Spleen (tissue), 11 donors: Measurements from ENCODE around the gene PLOD2. TPM values are rescaled to one million over a fixed set of nuclear protein-coding genes. Genes with fewer than 3 reads are reported as not detected.

ENCODE experiments used
- DNase-seq: peaks from one replicate; pipeline ENCODE4 v3.0.0-alpha.2; 2020
- H3K27ac ChIP-seq, 8 donors: fragments of 200-600 bp; sonication (generic) in 7 of 8; 1 replicate in 4 of 8; 2 replicates in 4 of 8; pipeline versions ENCODE4 v1.5.0 to v1.8.0; 2016 to 2021; ENCODE audit warnings: inconsistent platforms in 4 of 8, mild to moderate bottlenecking in 4 of 8, moderate library complexity in 1 of 8
- H3K27me3 ChIP-seq, 7 donors: fragments of 200-600 bp; sonication (generic) in 6 of 7; replicated peaks in 1 of 7; 1 replicate in 4 of 7; 2 replicates in 3 of 7; pipeline versions ENCODE4 v1.5.0 to v1.8.0; 2016 to 2021; ENCODE audit warnings: inconsistent platforms in 3 of 7, mild to moderate bottlenecking in 1 of 7
- H3K36me3 ChIP-seq, 6 donors: fragments of 200-600 bp; sonication (generic) in 5 of 6; 1 replicate in 4 of 6; 2 replicates in 2 of 6; pipeline versions ENCODE4 v1.5.0 to v1.8.0; 2016 to 2021; ENCODE audit warnings: inconsistent platforms in 2 of 6
- H3K4me1 ChIP-seq, 6 donors: fragments of 200-600 bp; sonication (generic) in 5 of 6; 1 replicate in 3 of 6; 2 replicates in 3 of 6; pipeline versions ENCODE4 v1.5.0 to v1.8.0; 2016 to 2021; ENCODE audit warnings: inconsistent platforms in 3 of 6
- H3K4me3 ChIP-seq, 8 donors: fragments of 200-600 bp; sonication (generic) in 7 of 8; 1 replicate in 4 of 8; 2 replicates in 4 of 8; pipeline versions ENCODE4 v1.5.0 to v1.8.0; 2016 to 2021; ENCODE audit warnings: inconsistent platforms in 4 of 8, mild to moderate bottlenecking in 4 of 8, moderate library complexity in 2 of 8
- H3K9me3 ChIP-seq, 8 donors: fragments of 200-600 bp; sonication (generic) in 7 of 8; 1 replicate in 4 of 8; 2 replicates in 4 of 8; pipeline versions ENCODE4 v1.5.0 to v1.8.0; 2016 to 2021; ENCODE audit warnings: inconsistent platforms in 4 of 8
- CTCF ChIP-seq, 11 experiments: fragments of 200-600 bp in 7 of 11; fragments of 450-650 bp in 4 of 11; sonication (generic) in 4 of 11; IDR thresholded peaks in 8 of 11; conservative IDR thresholded peaks in 3 of 11; 1 replicate in 7 of 11; 2 replicates in 4 of 11; pipeline versions ENCODE4 v1.4.0 to v1.8.0; 2016 to 2021; ENCODE audit warnings: antibody characterized with exemption in 11 of 11, inconsistent platforms in 4 of 11, mild to moderate bottlenecking in 1 of 11
- POLR2A ChIP-seq, 3 donors: fragments of 450-650 bp; IDR thresholded peaks; one replicate each; pipeline ENCODE4 v1.5.1; 2017; ENCODE audit warnings: antibody characterized with exemption in 3 of 3, mild to moderate bottlenecking in 1 of 3
- POLR2AphosphoS5 ChIP-seq, 3 donors: sonication (generic); formaldehyde crosslinking; IDR thresholded peaks; one replicate each; pipeline ENCODE4 v1.5.1; 2017; ENCODE audit warnings: antibody characterized with exemption in 3 of 3
- WGBS, 5 donors: extraction: QIAGEN DNeasy Blood & Tissue Kit in 3 of 5; methylation state at CpG; one replicate each; pipeline versions ENCODE4 v1.1.5 to v1.1.7; 2013 to 2018; 5-methylcytosine and 5-hydroxymethylcytosine counted together
- intact Hi-C: fragments of 100-400 bp; cut with DNase I; formaldehyde crosslinking; loops from one replicate; pipeline ENCODE4 v1.15.0; 2023; ENCODE audit warnings: low total_unique reads
- polyA plus RNA-seq, 3 donors: library from polyadenylated mRNA; stranded (reverse); fragments of 200-250 nt; gene quantifications; one replicate each; pipeline ENCODE4 v1.2.1, GENCODE V29; 2013
- total RNA-seq, 7 donors: library from RNA; depleted of rRNA in 3 of 7; stranded (reverse); fragments of >200 nt in 3 of 7; fragmentation: NEBNext Ultra II Directional in 4 of 7; extraction: Animal tissue kit (Norgen Biotek cat#: 25700) in 4 of 7; gene quantifications; one replicate each; pipeline versions ENCODE4 v1.1.0 to v1.2.1, GENCODE V29; 2016 to 2021
- donor health status: healthy with polysubstance abuse.
- donor health status: DM: no; HTN: no; CAD: no; lungs with moderate emphysema.
- donor health status: DM: no; HTN: no; CAD: no.
- donor health status: Bipolar disorder and iron deficiency.
- donor health status: healthy.
- donor health status: DM: no; HTN: no; CAD: no.
- donor health status: DM: yes; HTN: yes; CAD: no.

The PLOD2 gene
- total and polyA plus RNA-seq, 10 donors = 3.5 to 35.8 (median 11.2) TPM

- Histone ChIP-seq H3K4me1 (no peaks in the 10 kb centered on the region), H3K27ac (no peak overlapping the region), H3K9me3 (no peaks in the 10 kb centered on the region), H3K36me3 (no peaks in the 10 kb centered on the region), H3K4me3 (no peak overlapping the region), H3K27me3 (no peaks in the 10 kb centered on the region)
- intact Hi-C loops = no loop called here
- TF ChIP-seq POLR2A (IDR thresholded peaks at IDR 0.05) (no peak), CTCF (IDR thresholded peaks at IDR 0.05 in 8 of 11, conservative IDR thresholded peaks at IDR 0.05 in 3 of 11) (no peak), POLR2AphosphoS5 (IDR thresholded peaks at IDR 0.05) (no peak)
- no peak for DNase-seq
- 61 to 83% (median 73%) methylated on average over 3 of the region's 3 CpGs for WGBS, 5 donors
Observed at GRCh38 chr3:146177072-146177471, 16.1 kb upstream of the PLOD2 start.

DNA sequence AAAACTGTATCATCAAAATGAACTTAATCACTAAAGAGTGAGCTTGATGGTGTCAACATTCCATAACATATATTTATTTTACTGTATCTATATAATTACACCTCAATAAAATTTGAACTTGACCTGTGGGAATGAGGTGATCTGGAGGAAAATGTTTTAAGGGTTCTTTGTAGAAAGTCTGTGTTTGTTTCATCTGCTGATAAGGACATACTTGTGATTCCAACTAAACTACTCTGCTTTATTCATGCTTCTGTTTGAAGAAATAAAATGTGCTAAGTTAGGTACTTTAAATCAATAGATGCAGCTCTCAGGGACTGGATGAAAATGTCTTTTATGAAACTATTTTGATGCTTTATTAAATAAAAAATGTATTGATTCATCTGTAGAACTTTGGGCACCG is 11.6 kb upstream of the PLOD2 start:
- Histone ChIP-seq H3K27ac (no peak overlapping the region), H3K4me3 (no peak overlapping the region), H3K4me1 (no peaks in the 10 kb centered on the region), H3K9me3 (no peaks in the 10 kb centered on the region), H3K27me3 (no peaks in the 10 kb centered on the region), H3K36me3 (no peaks in the 10 kb centered on the region)
- DNase-seq = no peak
- WGBS, 5 donors = 79 to 95% (median 88%) methylated on average over 1 of the region's 1 CpG
- no peak for TF ChIP-seq CTCF (IDR thresholded peaks at IDR 0.05 in 8 of 11, conservative IDR thresholded peaks at IDR 0.05 in 3 of 11)
- no peak for TF ChIP-seq POLR2A (IDR thresholded peaks at IDR 0.05)
- no peak for TF ChIP-seq POLR2AphosphoS5 (IDR thresholded peaks at IDR 0.05)
- intact Hi-C loops = no loop called here

DNA sequence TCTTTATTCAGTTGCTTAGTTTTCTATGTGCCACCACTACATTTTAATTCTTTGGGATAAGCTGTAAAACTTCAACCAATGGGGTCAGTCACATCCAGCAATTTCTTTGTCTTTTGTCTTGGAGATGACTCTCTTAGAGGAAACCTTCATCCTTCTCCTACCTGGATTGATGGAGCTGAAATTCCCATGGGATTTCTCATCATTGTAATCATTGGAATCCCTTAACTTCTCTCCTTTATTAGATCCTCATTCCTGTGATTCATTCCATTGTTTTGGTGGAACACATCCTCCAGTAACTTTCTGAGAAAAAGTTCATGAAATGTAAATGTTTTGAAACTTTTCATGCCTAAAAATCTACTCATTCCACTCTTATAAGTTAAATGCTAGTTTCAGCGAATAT is 9.6 kb upstream of the PLOD2 start:
- H3K4me1 ChIP-seq = no peaks in the 10 kb centered on the region
- WGBS, 5 donors = 82 to 95% (median 89%) methylated on average over 1 of the region's 1 CpG
- no peaks in the 10 kb centered on the region for H3K27me3 ChIP-seq
- H3K9me3 ChIP-seq = no peaks in the 10 kb centered on the region
- no peak overlapping the region for H3K27ac ChIP-seq
- intact Hi-C loops = no loop called here
- no peaks in the 10 kb centered on the region for H3K36me3 ChIP-seq
- H3K4me3 ChIP-seq = no peak overlapping the region
- no peak for DNase-seq
- TF ChIP-seq POLR2A (IDR thresholded peaks at IDR 0.05) (no peak), POLR2AphosphoS5 (IDR thresholded peaks at IDR 0.05) (no peak), CTCF (IDR thresholded peaks at IDR 0.05 in 8 of 11, conservative IDR thresholded peaks at IDR 0.05 in 3 of 11) (no peak)

GRCh38 chr3:146169891-146170290 is 8.9 kb upstream of the PLOD2 start:
- WGBS, 5 donors = 82 to 92% (median 89%) methylated on average over 1 of the region's 1 CpG
- intact Hi-C loops = no loop called here
- DNase-seq = no peak

More at GRCh38 chr3:146169891-146170290, 8.9 kb upstream of the PLOD2 start:
- H3K27me3 ChIP-seq = no peaks in the 10 kb centered on the region
- TF ChIP-seq POLR2AphosphoS5 (IDR thresholded peaks at IDR 0.05) (no peak), CTCF (IDR thresholded peaks at IDR 0.05 in 8 of 11, conservative IDR thresholded peaks at IDR 0.05 in 3 of 11) (no peak), POLR2A (IDR thresholded peaks at IDR 0.05) (no peak)
- H3K4me1 ChIP-seq = no peaks in the 10 kb centered on the region
- H3K27ac ChIP-seq = no peak overlapping the region
- no peak overlapping the region for H3K4me3 ChIP-seq
- no peaks in the 10 kb centered on the region for H3K36me3 ChIP-seq
- H3K9me3 ChIP-seq = no peaks in the 10 kb centered on the region
